Kidney glomerular epithelial cell (primary cell): ENCODE measurements around the gene USP3.
A peak's percentile ranks its signal among the peaks of the same experiment; 100 is the strongest.
"Not testable (repeated sequence)": the region's sequence is repeated elsewhere in the genome, so short reads cannot be mapped to it uniquely, and the experiment has no call there.

ENCODE experiments used
- DNase-seq: peaks from one replicate; lab custom pipeline; 2025; lab: John Stamatoyannopoulos, UW

The USP3 gene

DNA sequence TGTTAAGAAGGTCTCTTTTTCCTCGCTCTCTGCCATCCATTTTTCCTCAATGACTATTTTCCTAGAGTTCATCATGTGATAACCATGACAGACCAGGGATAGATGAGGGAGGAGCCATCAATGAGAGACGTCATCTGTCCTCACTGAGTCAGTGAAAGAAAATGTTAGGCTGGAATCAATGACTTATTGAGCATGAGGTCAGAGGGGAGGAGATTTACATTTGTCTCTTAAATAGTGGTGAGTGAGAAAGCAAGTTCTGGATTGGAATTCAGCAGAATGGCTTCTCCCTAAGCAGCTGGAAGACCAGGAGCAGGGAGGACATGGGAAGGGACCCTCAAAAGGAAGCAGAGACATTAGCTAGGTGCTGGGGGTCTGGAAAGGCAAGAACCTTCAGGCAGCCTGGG is 28.2 kb upstream of the USP3 start:
- peak; percentile 94 for DNase-seq

DNA sequence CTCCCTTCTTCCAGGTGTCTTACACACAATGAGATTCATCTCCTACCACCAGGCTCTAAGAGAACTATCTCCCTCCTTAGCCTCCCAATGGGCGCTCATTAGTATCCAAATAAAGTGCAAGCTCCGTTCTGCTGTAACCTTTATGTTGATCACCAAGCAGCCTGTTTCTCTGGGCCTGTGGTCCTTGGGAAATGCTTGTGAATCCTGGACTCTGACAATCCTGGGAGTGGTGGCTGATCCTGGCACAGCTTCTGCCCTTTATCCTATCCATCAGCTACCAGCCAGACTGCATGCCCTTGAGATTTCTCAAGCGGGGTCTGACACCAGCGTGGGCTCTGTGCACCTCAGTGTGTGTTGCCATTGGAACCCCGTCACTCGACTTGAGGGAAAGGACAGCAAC is 26.1 kb upstream of the USP3 start:
- no peak for DNase-seq

DNA sequence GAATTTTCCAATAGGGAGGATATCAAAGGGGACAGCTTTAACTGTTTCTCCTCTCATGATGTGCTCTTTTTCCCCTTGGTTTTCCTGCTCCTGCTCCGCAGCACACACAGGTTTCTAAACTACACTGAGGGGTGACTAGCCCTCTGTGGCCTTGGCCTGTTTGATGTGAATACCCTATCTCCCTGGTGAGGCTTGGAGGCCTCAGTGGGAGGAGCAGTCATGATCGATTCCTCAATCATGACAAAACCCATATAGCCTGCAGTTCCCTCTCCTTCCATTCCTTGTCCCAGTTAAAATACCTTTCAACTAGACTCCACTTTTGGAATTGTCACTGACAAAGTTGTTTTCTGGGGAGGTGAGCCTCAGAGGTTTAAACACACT is 24.0 kb upstream of the USP3 start:
- DNase-seq: peak; percentile 26

DNA sequence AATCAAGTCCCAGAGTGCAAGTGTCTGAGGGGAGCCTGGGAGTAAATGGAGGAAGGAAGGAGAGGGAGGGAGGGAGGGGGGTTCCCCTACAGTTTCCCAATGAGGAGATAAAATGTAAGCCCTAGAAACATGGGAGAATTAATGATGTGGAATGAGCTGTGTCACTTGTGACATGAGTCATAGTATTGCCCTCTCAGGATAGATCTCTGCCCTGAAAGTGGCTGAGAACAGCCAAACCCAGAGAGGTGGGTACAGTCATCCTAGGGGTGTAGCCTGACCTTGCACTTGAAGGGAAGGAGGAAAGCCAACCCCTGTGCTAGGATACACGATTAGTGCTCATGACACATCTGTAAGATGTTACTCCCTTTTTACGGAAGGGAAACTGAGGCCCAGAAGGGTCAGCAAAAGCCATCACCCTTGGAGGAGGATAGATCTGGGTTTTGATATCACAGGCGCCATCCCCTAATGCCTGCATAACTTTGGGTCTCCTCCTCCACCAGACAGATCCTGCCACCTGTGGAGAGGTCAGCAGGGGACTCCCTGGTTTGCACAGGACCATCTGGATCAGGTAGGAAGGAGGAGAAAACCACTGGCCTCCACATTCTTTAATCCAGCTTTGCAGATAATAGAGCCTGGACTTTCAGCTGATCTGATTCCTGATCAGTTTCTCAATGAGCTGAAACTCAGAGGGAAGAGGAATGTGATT is 23.1 kb upstream of the USP3 start:
- DNase-seq: peak; percentile 88

DNA sequence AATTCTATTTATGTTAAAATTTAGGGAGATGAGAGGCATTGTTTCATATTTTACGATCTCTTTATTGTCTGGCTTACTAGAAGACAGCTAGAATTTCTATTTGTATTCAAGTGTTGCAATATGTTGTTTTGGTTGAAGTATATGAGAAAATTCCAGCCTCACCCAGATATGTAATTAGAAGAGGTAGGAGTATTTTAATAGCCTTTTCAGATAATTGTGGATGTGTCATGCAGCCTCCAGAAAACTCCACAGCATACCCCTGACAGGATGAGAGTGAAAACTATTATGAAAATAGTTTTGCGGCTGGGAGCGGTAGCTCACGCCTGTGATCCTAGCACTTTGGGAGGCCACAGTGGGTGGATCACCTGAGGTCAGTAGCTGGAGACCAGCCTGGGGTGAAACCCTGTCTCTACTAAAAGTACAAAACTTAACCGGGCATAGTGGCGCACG is 21.5 kb upstream of the USP3 start:
- peak; percentile 15 for DNase-seq

DNA sequence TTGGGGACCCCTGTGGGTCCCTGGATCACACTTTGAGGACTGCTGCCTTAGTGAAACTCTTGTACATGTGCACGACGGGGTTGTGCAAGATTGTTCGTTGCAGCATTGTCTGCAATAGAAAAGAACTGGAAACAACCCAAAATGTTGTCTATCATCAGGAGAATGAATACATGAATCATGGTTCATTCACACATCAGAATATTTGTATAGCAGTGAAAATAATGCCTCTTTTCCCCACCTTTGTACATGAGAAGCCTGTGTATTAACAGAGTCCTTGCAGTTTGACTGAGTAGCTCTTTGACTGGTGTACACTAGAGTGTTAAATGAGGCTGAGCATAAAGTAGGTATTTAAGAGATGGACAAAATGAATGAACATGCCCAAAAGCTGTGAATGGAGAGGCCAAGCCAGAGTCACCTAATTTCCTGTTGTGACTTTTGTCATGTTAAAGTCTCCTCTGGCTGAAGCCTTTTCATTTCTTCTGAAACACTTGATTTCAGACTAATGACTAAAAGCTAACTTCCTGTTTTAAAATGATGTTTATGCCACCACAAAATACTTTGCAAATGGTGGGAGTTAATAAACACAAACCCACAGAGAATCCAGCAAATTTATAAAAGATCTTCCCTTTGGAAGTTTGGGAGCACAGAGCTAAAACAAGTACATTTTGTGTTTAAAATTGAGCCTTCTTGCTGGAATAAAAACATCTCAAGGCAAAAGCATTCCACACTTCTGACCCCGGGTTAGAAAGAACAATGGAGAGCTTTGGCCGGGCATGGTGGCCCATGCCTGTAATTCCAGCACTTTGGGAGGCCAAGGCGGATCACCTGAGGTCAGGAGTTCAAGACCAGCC is 20.6 kb upstream of the USP3 start:
- peak; percentile 13 for DNase-seq

DNA sequence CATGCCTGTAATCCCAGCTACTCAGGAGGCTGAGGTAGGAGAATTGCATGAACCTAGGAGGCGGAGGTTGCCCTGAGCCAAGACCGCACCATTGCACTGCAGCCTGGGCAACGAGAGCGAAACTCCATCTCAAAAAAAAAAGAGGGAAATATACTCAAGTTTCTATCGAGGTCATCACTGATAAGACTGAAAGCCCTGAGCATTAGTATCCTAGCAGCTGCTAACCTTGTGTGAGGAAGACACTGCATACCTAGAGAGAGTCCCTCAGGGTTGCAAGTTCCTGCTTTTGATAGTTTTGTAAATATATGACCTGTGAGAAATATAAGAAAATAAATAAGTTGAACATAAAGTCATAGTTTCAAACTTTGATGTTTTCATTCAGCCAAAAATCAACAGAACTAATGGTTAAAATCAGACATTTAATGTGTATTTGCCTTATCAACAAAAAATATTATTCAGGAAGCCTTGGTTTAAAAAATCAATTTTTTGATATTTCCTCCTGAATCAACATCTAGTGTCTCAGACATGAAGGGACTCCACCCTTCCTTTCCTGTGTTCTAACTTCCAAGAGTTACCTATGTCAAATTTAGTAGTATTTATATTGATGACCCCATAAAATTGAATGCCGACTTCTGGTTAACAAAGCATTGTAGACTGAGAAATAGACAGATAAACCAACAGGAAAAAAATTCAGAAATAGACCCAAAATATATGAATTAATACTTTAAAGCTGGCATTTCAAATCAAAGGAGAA is 19.8 kb upstream of the USP3 start:
- DNase-seq: no peak

DNA sequence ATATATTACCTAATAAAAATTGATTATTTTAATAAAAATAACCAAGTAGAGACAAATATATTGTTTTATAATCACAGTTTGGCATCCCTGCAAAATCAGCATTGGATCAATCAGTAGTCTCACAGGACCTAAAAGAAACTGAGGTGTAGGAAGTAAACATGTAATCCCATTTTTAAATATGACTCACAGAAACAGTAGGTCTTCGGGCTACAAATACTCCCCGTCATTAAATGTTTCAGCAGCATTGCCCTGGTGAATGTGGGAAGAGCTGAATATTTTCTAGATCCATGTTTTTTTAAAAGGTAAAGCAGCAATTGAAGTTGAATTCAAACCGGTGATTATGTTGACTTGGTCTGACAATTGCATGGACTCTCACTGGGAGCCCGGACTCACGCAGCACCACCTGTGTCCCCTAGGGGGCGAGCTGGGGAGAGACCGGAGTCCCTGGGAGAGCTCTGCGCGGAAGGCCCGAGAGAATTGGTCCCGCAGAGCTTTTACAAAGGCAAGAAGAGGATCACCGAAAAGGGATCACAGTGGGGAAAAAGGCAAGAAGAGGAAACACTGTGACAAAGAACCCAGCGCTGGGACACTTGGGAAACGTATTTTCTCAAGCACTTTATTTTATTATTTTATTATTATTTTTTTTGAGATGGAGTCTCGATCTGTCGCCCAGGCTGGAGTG is 17.2 kb upstream of the USP3 start:
- peak; percentile 42 for DNase-seq

DNA sequence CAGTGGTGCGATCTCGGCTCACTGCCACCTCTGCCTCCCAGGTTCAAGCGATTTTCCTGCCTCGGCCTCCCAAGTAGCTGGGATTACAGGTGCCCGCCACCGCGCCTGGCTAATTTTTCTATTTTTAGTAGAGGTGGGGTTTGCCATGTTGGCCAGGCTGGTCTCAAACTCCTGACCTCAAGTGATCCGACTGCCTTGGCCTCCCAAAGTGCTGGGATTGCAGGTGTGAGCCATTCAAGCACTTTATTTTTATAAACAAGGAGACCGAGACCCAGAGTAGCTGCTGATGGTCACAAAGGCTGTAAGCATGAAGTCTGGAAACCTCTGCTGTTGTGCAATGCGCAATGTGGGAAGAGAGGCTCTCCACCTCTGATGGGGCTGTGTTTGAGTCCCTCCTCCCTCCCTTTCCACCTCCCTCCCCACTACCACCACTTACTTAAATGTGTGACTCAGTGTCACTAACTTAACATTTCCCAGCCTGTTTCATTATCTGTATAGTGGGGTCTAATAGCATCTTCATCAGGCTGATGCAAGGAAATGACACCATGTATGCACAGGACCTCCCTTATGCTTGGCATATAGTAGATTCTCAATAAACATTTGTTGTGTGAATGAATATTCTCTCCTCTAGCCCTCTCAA is 16.5 kb upstream of the USP3 start:
- not testable (repeated sequence) for DNase-seq

DNA sequence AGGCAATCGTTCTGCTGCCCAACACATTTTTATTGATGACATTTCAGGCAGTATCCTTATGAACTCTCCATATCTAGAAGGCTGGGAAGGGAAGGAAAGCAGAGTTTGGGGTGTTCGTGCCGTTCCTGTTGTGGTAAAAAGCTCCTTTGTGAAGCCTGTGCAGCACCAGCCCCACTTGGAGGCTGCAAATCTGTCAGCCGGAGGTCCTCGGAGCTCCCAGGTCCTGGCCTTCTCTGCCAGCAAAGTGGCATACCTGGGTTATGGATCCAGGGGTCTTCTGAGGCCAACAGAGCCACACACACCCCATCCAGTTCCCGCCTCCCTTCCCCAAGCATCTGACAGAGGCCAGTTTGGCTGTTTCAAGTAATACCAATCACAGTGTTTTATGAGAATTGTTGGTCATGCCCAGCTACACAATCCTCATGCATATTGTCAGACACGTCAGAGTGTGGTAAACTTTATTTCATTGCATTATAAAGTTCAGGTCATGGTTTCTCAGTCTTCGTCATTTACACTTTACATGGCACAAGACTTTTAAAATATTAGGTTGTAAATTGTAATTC is 15.9 kb upstream of the USP3 start:
- DNase-seq: no peak

DNA sequence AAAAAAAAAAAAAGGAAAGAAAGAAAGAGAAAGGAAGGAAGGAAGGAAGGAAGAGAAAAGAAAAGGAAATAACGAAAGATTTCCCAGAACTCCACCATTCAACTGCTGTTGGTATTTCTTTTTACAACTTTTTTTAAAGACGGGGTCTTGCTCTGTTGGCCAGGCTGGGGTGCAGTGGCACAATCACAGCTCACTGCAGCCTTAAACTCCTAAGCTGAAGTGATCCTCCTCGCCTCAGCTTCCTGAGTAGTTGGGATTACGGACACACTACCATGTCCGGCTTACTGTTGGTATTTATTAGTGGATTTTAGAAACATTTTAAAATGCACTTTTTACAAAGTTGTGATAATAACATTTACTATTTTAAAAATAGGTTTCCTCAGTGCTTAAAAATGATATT is 15.0 kb upstream of the USP3 start:
- DNase-seq: no peak

DNA sequence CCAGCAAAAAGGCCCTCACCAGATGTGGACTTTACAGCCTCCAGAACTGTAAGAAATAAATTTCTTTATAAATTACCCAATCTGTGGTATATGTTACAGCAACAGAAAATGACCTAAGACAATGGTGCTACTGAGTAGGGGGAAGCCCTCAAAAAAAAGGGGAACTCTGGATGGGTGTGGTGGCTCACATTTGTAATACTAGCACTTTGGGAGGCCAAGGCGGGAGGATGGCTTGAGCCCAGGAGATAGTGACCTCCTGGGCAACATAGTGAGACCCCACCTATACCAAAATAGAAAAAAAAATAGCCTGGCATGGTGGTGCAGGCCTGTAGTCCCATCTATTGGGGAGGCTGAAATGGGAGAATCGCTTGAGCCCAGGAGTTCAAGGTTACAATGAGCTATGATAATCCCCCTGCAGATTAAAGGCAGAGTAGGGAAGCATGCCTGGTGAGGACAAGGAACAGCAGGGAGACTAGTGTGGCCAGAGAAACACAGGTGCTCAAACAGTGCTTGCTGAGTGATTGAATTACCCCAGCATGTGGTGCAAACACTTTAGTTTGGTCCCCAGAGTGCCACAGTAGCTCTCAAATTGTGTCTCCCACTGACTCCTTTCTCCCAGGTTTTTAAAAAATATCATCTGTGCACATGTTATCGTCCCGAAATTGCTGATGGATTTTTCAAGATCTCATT is 13.9 kb upstream of the USP3 start:
- no peak for DNase-seq

DNA sequence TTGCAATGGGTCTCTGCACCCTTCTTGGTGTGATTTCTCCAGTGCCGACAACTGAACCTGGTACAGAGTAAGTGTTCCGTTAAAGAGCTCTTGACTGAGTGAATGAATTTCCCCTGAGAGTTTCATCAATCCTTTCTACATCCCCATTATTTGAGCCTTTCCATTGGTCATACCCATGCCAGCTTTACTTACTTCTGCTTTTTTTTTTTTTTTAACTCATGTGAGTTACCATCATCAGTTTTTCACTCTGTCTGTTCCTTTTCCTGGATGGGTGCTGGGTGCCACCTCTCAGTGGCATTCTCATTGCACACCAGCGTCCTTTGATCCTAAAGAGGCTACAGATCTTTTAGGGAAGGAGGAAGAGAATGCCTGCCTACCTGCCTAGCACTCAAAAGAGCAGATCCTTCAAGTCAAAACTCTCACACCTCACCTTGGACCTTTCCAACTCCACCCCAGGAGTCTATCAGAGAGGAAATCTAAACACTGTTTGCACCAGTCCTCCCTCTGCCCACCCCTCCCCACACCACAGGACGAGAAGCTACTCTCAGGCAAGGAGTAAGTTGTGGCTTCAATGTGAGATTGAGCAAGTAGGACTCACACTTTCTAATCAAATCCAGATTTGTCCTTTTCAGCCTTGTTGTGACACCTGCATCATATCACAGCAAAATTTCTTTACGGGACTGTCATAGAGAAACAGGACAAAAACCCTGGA is 13.1 kb upstream of the USP3 start:
- no peak for DNase-seq

DNA sequence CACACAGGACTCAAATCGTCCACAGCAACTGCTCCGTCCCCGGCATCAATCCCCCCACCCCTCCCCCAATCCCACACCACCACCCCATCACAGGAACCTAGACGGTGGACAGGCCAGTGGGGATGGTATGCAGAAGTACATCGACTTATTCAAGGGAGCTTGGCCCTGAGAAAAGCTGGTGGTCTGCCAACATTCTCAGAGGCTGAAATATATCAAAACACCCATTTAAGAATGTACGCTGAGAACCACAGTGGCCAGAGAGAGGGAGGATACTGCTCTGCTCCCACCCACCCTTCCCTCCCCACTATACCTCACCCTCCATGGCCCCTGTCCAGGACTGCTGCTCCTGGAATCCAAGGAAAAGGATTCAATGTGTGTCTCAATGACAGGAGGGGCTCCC is 12.4 kb upstream of the USP3 start:
- no peak for DNase-seq

DNA sequence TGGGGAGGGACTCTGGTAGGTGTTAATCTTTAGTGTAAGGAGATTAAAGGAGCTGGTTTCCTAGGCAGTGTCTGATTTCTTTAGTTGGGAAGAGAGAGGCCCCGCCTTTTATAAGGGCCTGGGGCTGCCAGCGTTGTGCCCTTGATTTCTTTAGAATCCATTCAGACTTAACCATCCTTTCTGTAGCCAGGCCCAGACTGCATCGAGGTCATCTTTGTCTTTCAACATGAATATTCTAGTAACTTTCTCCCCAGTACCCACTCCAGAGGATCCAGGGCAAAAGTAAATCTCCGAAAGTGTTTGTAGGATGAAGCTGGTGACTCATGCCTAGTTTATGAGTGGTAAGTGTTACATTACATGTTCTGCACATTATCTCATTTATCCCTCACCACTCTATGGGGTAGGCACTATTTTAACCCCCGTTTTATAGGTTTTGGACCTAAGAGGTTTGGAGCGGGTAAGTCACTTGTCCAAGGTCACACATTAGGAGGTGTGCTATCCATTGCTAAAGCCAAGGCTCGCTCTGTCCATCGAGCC is 11.8 kb upstream of the USP3 start:
- no peak for DNase-seq

DNA sequence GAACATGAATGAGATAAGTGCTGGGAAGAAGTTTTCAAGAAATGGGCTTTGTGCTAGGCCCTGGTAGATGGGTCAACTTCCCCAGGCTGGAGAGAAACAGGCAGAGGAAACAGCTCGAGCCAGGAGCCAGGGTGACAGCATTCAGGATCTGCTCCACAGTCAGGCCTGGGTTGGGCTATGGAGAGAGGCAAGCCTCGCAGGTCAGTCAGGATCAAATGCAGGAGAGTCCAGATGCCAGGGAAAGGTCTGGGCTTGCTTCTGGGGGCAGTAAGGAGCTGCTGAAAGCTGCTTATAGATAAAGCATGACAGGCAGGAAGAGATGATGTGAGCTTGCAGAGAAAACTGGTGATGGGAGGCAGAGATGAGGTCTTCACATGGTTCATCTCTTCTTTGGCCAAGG is 11.0 kb upstream of the USP3 start:
- no peak for DNase-seq

DNA sequence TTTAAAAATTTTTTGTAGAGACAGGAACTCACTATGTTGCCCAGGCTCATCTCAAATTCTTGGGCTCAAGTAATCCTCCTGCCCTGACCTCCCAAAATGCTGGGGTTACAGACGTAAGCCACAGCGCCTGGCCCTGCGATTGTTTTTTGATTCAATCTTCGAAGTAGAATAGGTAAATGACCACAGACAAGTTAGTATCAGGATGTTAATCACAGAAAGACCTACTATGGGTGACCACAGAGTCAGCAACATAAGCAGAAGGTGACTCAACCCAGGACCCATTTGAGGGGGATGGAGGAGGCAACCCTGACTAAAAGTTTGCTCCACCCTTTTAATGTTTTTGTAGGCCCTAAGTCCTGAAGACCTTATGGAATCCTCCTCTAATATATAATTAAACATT is 10.0 kb upstream of the USP3 start:
- DNase-seq: no peak

DNA sequence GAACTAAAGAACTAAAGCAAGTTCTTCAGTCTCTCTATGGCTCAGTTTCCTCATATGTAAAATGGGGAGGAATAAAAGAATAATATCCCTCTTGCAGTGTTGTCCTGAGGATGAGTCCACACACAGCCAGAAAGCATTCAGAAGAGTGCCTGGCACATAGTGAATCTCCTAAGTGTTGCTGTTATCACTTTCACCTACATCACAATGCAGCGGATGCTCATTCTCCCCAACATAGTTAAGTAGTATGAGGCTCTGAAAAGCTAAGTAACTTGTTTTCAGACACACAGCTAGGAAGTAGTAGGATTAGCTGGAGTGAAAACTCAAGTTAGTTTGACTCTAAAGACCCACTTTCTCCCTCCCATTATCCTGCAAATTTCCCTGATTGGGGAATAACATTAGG is 9.1 kb upstream of the USP3 start:
- no peak for DNase-seq

DNA sequence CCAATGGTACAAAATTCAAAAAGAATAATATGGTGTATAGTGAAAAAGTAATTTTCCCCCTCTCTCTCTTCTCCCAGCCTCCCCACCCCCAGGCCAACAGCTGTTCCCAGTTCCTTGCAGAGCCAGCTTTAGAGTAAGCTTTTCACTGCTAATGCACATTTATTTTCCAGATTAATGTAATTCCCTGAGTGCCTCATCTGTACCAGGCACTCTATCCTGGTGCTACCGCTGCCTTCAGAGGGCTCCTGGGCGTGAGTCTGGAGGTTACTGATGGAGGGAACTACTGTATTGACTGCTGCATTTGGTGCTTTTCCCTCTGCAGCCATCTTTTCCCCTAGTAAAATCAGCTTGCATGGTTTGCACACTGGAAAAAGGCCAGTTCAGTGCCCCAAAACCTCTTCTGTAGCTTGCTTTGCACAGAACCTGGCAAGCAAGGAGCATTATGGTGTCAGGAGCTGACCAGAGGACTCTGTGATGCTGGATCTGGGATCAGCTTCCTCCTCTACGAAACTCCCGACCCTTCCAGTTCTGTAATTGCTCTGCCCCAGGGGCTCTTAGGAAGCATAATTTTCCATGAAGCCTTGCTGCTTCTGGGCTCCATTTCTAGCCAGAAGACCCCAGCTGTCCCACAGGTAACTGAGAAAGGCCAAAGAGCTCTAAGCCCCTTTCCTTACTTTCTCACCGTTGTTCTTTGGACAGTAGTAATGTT is 8.5 kb upstream of the USP3 start:
- DNase-seq: no peak
